H1 (cell line): Measurements from ENCODE around the gene SLC2A10. TPM values are rescaled to one million over a fixed set of nuclear protein-coding genes. Genes with fewer than 3 reads are reported as not detected.

ENCODE experiments used
- CTCF ChIA-PET: fragments of 300-600 bp; sonication (Branson Sonifier 250); formaldehyde crosslinking; loops from one replicate; lab custom pipeline; 2021; ENCODE audit not compliant: partially characterized antibody; lab: Charles Lee
- POLR2A ChIA-PET: fragments of 300-600 bp; sonication (Branson Sonifier 250); formaldehyde crosslinking; loops from one replicate; lab custom pipeline; 2021; ENCODE audit warnings: inconsistent platforms; ENCODE audit not compliant: partially characterized antibody; lab: Charles Lee
- DNase-seq, 2 experiments: peaks; one replicate each; pipeline versions ENCODE4 v3.0.0 to v3.0.0-alpha.2; 2010 to 2022; ENCODE audit warnings: low spot score in 2 of 2, low read depth in 1 of 2, mixed read lengths in 1 of 2
- FAIRE-seq: peaks from 2 replicates; lab custom pipeline; 2011; peaks lifted over from hg19 to GRCh38; lab: Jason Lieb, UNC
- H2AFZ ChIP-seq: 2 replicates; pipeline ENCODE4 v1.8.1; 2012; ENCODE audit warnings: low read length, inconsistent platforms
- H2AK5ac ChIP-seq: 2 replicates; pipeline ENCODE4 v1.6.1; 2013; ENCODE audit warnings: low read depth, low read length
- H2BK120ac ChIP-seq: replicated peaks from 2 replicates; pipeline ENCODE3; 2013; ENCODE audit warnings: low read depth, low read length, inconsistent platforms
- H2BK12ac ChIP-seq: 2 replicates; pipeline ENCODE4 v1.6.1; 2013; ENCODE audit warnings: low read depth, low read length
- H2BK15ac ChIP-seq: 2 replicates; pipeline ENCODE4 v1.6.1; 2013; ENCODE audit warnings: low read length
- H2BK20ac ChIP-seq: 2 replicates; pipeline ENCODE4 v1.6.1; 2013; ENCODE audit warnings: low read length
- H2BK5ac ChIP-seq: 2 replicates; pipeline ENCODE4 v1.6.1; 2013; ENCODE audit warnings: low read depth, low read length
- H3K14ac ChIP-seq: 2 replicates; pipeline ENCODE4 v1.6.1; 2013; ENCODE audit warnings: inconsistent platforms; ENCODE audit not compliant: insufficient read length
- H3K18ac ChIP-seq: 2 replicates; pipeline ENCODE4 v1.6.1; 2013; ENCODE audit warnings: low read length; ENCODE audit errors: extremely low read depth
- H3K23ac ChIP-seq: 2 replicates; pipeline ENCODE4 v1.6.1; 2013; ENCODE audit warnings: inconsistent platforms; ENCODE audit not compliant: insufficient read length
- H3K23me2 ChIP-seq: 2 replicates; pipeline ENCODE4 v1.6.1; 2013; ENCODE audit warnings: low read depth, low read length
- H3K27ac ChIP-seq: 2 replicates; pipeline ENCODE4 v1.6.1; 2011; ENCODE audit warnings: low read depth, low read length, inconsistent platforms
- H3K27me3 ChIP-seq, 4 experiments: replicated peaks in 1 of 4; 1 replicate in 1 of 4; 2 replicates in 3 of 4; pipeline versions ENCODE4 v1.6.1 to v1.8.1; 2011 to 2013; ENCODE audit warnings: low read length in 3 of 4, mild to moderate bottlenecking in 3 of 4, inconsistent platforms in 2 of 4, mixed read lengths in 2 of 4, moderate library complexity in 1 of 4; ENCODE audit not compliant: control insufficient read depth in 3 of 4, insufficient read depth in 3 of 4; ENCODE audit errors: extremely low read depth in 1 of 4
- H3K36me3 ChIP-seq, 4 experiments: 2 replicates each; pipeline versions ENCODE4 v1.6.1 to v1.8.1; 2011 to 2013; ENCODE audit warnings: mild to moderate bottlenecking in 4 of 4, low read length in 3 of 4, moderate library complexity in 2 of 4, control low read depth in 1 of 4, inconsistent platforms in 1 of 4; ENCODE audit not compliant: insufficient read depth in 4 of 4, control insufficient read depth in 2 of 4
- H3K4ac ChIP-seq: replicated peaks from 2 replicates; pipeline ENCODE3; 2013; ENCODE audit warnings: low read length, low read depth, mixed read lengths, inconsistent platforms; ENCODE audit not compliant: insufficient read length
- H3K4me1 ChIP-seq, 4 experiments: replicated peaks in 1 of 4; 1 replicate in 1 of 4; 2 replicates in 3 of 4; pipeline versions ENCODE4 v1.6.1 to v1.8.1; 2011 to 2013; ENCODE audit warnings: low read length in 3 of 4, inconsistent platforms in 2 of 4, mixed read lengths in 1 of 4; ENCODE audit not compliant: insufficient read depth in 4 of 4, control insufficient read depth in 3 of 4
- H3K4me2 ChIP-seq, 2 experiments: 2 replicates each; pipeline versions ENCODE4 v1.6.1 to v1.8.1; 2011 to 2013; ENCODE audit warnings: low read depth in 2 of 2, low read length in 2 of 2, control low read depth in 1 of 2, inconsistent platforms in 1 of 2, mild to moderate bottlenecking in 1 of 2; ENCODE audit not compliant: insufficient read depth in 1 of 2
- H3K4me3 ChIP-seq, 4 experiments: fragments of 200-600, 300-600 bp in 1 of 4; sonication (generic), shearing (Covaris generic), sonication (Bioruptor Twin) in 1 of 4; 2 replicates each; pipeline versions ENCODE4 v1.5.1 to v1.8.1; 2011 to 2016; ENCODE audit warnings: low read length in 4 of 4, low read depth in 3 of 4, control low read depth in 2 of 4, inconsistent platforms in 2 of 4, mild to moderate bottlenecking in 2 of 4, mixed read lengths in 1 of 4, moderate library complexity in 1 of 4; ENCODE audit not compliant: insufficient read depth in 2 of 4; ENCODE audit errors: extremely low read depth in 1 of 4
- H3K56ac ChIP-seq: replicated peaks from 2 replicates; pipeline ENCODE3; 2013; ENCODE audit warnings: low read depth, mild to moderate bottlenecking, mixed read lengths, low read length, inconsistent platforms; ENCODE audit not compliant: insufficient read length
- H3K79me1 ChIP-seq: 2 replicates; pipeline ENCODE4 v1.6.1; 2013; ENCODE audit warnings: low read depth, low read length, control low read depth
- H3K79me2 ChIP-seq, 2 experiments: 2 replicates each; pipeline versions ENCODE4 v1.6.1 to v1.8.1; 2012 to 2013; ENCODE audit warnings: low read length in 2 of 2, mild to moderate bottlenecking in 2 of 2, inconsistent platforms in 1 of 2; ENCODE audit not compliant: insufficient read depth in 2 of 2, control insufficient read depth in 1 of 2
- H3K9ac ChIP-seq, 4 experiments: replicated peaks in 1 of 4; 1 replicate in 1 of 4; 2 replicates in 3 of 4; pipeline versions ENCODE4 v1.6.1 to v1.8.1; 2011 to 2013; ENCODE audit warnings: low read depth in 3 of 4, low read length in 3 of 4, control low read depth in 2 of 4, mild to moderate bottlenecking in 2 of 4, moderate library complexity in 2 of 4, inconsistent platforms in 1 of 4; ENCODE audit errors: extremely low read depth in 1 of 4
- H3K9me3 ChIP-seq, 2 experiments: 2 replicates each; pipeline versions ENCODE4 v1.6.1 to v1.8.1; 2012 to 2013; ENCODE audit warnings: mild to moderate bottlenecking in 2 of 2, moderate library complexity in 2 of 2, control low read depth in 1 of 2, inconsistent platforms in 1 of 2, low read depth in 1 of 2, low read length in 1 of 2, mixed read lengths in 1 of 2; ENCODE audit not compliant: insufficient read depth in 2 of 2
- H4K20me1 ChIP-seq, 2 experiments: replicated peaks in 1 of 2; 2 replicates each; pipeline versions ENCODE3 to v1.8.1; 2011 to 2013; ENCODE audit warnings: inconsistent platforms in 2 of 2, low read length in 2 of 2, mild to moderate bottlenecking in 1 of 2; ENCODE audit not compliant: insufficient read depth in 2 of 2, control insufficient read depth in 1 of 2
- H4K5ac ChIP-seq: 2 replicates; pipeline ENCODE4 v1.6.1; 2013; ENCODE audit warnings: low read length, low read depth, mixed read lengths, inconsistent platforms; ENCODE audit not compliant: insufficient read length
- H4K8ac ChIP-seq: 2 replicates; pipeline ENCODE4 v1.8.0; 2013; ENCODE audit warnings: mild to moderate bottlenecking, moderate library complexity, low read length, inconsistent platforms; ENCODE audit not compliant: insufficient read depth; ENCODE audit errors: extremely low read depth
- H4K91ac ChIP-seq: replicated peaks from 2 replicates; pipeline ENCODE3; 2013; ENCODE audit warnings: low read length, mixed read lengths, inconsistent platforms; ENCODE audit not compliant: insufficient read length
- BCL11A ChIP-seq, 2 experiments: IDR thresholded peaks; one replicate each; pipeline ENCODE4 v1.6.1; 2011; ENCODE audit warnings: low read depth in 2 of 2, low read length in 2 of 2, mild to moderate bottlenecking in 2 of 2
- CHD1 ChIP-seq: IDR thresholded peaks from 2 replicates; pipeline ENCODE4 v1.6.1; 2012; ENCODE audit warnings: low read depth, low read length, improper control_type of control experiment
- CREB1 ChIP-seq: IDR thresholded peaks from 2 replicates; pipeline ENCODE4 v1.6.1; 2012; ENCODE audit warnings: inconsistent platforms
- EP300 ChIP-seq, 2 experiments: IDR thresholded peaks; 1 replicate in 1 of 2; 2 replicates in 1 of 2; pipeline ENCODE4 v1.6.1; 2011 to 2012; ENCODE audit warnings: low read depth in 2 of 2, low read length in 2 of 2, mild to moderate bottlenecking in 2 of 2, borderline replicate concordance in 1 of 2, inconsistent platforms in 1 of 2, moderate library complexity in 1 of 2
- HDAC2 ChIP-seq, 2 experiments: fragments of 300-600 bp in 1 of 2; sonication (generic) in 1 of 2; IDR thresholded peaks; 2 replicates each; pipeline ENCODE4 v1.6.1; 2011 to 2012; ENCODE audit warnings: low read depth in 2 of 2, low read length in 2 of 2, mild to moderate bottlenecking in 2 of 2, moderate library complexity in 2 of 2, borderline replicate concordance in 1 of 2, inconsistent platforms in 1 of 2
- HDAC6 ChIP-seq: IDR thresholded peaks from one replicate; pipeline ENCODE4 v1.7.1; 2012; ENCODE audit warnings: low read depth, mild to moderate bottlenecking, inconsistent platforms, low read length, moderate library complexity
- KDM4A ChIP-seq: IDR thresholded peaks from one replicate; pipeline ENCODE4 v1.7.1; 2012; ENCODE audit warnings: low read depth, mild to moderate bottlenecking, moderate library complexity, low read length, inconsistent platforms; ENCODE audit not compliant: severe bottlenecking
- PHF8 ChIP-seq: fragments of 200-600 bp; sonication (generic); conservative IDR thresholded peaks from 2 replicates; pipeline ENCODE4 v1.7.1; 2012; ENCODE audit warnings: low read depth, mild to moderate bottlenecking, inconsistent platforms, low read length, moderate library complexity
- POLR2A ChIP-seq, 2 experiments: IDR thresholded peaks; 1 replicate in 1 of 2; 2 replicates in 1 of 2; pipeline ENCODE4 v1.6.1; 2011; ENCODE audit warnings: low read depth in 2 of 2, low read length in 2 of 2, mild to moderate bottlenecking in 2 of 2; ENCODE audit errors: control extremely low read depth in 1 of 2
- RXRA ChIP-seq: IDR thresholded peaks from 2 replicates; pipeline ENCODE4 v1.6.1; 2011; ENCODE audit warnings: low read depth, mild to moderate bottlenecking, low read length, moderate library complexity; ENCODE audit not compliant: insufficient read depth
- SAP30 ChIP-seq: fragments of 300-600 bp; sonication (generic); IDR thresholded peaks from 2 replicates; pipeline ENCODE4 v1.7.1; 2012; ENCODE audit warnings: low read length, moderate library complexity, mild to moderate bottlenecking, inconsistent platforms; ENCODE audit not compliant: insufficient read depth, insufficient replicate concordance
- TAF1 ChIP-seq: IDR thresholded peaks from 2 replicates; pipeline ENCODE4 v1.6.1; 2011; ENCODE audit warnings: mild to moderate bottlenecking, low read depth, low read length
- ZNF274 ChIP-seq: IDR thresholded peaks from 2 replicates; pipeline ENCODE4 v1.7.0; 2012; ENCODE audit warnings: low read length, borderline replicate concordance; ENCODE audit errors: extremely low read depth
- WGBS, 2 experiments: shearing (Covaris generic) in 1 of 2; methylation state at CpG; one replicate each; pipeline versions ENCODE4 v1.1.6 to v1.1.7; 2013 to 2015; ENCODE audit warnings: low lambda C conversion rate in 2 of 2, mixed read lengths in 2 of 2, inconsistent platforms in 1 of 2, low coverage in 1 of 2, missing lambda C conversion rate in 1 of 2; ENCODE audit not compliant: insufficient replicate concordance in 2 of 2, insufficient coverage in 1 of 2, insufficient read length in 1 of 2; ENCODE audit errors: extremely low coverage in 1 of 2, missing lambda C conversion rate in 1 of 2; 5-methylcytosine and 5-hydroxymethylcytosine counted together
- polyA plus RNA-seq, 7 experiments: library from polyadenylated mRNA; depleted of rRNA in 3 of 7; stranded (reverse) in 5 of 7; unstranded in 2 of 7; fragments of >200 nt in 5 of 7; fragments of 200-250 nt in 2 of 7; gene quantifications; 1 replicate in 5 of 7; 2 replicates in 1 of 7; 4 replicates in 1 of 7; pipeline versions ENCODE4 v1.2.1 to v1.2.3, GENCODE V29; 2011 to 2013; ENCODE audit warnings: missing spikeins in 2 of 7, mixed read lengths in 2 of 7
- total RNA-seq: library from RNA; stranded (reverse); fragmentation: NEBNext Ultra II Directional; extraction: Animal tissue kit (Norgen Biotek cat#: 25700); gene quantifications from 2 replicates; pipeline ENCODE4 v1.2.1, GENCODE V29; 2021

Gene SLC2A10
- total and polyA plus RNA-seq, 2 of the 8 experiments (the other 6 are each of a cell fraction or from before 2014, with no cell fraction given), result 9.0 to 9.7 TPM

DNA sequence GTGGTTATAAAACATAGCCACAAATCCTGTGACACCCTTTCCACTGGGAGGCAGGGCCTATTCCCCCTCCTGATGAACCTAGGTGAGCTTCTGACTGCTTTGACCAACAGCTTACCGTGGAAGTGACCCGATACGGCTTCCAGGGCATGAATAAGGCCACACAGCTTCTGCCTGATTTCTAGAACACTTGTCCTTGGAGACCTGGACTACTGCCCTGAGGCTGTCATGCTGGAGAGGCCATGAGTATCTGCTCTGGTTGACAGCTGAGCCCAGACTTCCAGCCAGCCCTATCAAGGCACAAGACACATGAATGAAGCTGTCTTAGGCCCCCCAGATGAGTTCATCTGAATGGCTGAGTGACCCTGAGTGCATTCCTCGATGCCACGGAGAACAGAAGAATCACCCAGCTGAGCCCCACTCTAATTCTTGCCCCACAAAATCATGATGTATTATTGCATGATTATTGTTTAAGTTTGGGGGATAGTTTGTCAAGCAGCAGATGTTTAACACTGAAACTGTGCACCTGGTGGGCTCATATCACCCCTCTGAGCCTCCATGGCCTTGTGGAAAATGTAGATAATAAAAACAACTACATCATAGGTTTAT lies 36.8 kb upstream of the SLC2A10 start:
- Histone ChIP-seq H3K27ac (no peak overlapping the region), H3K4me3 (no peak overlapping the region), H2AFZ (no peak overlapping the region), H3K4ac (no peak overlapping the region), H3K23ac (no peak overlapping the region), H4K8ac (no peak overlapping the region), H3K27me3 (no peaks in the 10 kb centered on the region; a peak in 2 of 7 replicates), H2AK5ac (no peak overlapping the region), H3K56ac (no peak overlapping the region), H2BK120ac (no peak overlapping the region), H3K79me2 (peaks cover 0 to 4% of the 10 kb centered on the region in 2 experiments; a peak in 1 of 4 replicates), H2BK12ac (no peak overlapping the region), H2BK5ac (no peak overlapping the region), H2BK20ac (no peak overlapping the region), H4K20me1 (no peaks in the 10 kb centered on the region), H3K79me1 (no peaks in the 10 kb centered on the region; the same call in 1 of the 2 replicates), H3K4me1 (peaks cover 3 to 17% (median 8%) of the 10 kb centered on the region in 4 experiments; a peak in 6 of 7 replicates), H3K9ac (no peak overlapping the region), H3K14ac (no peak overlapping the region), H3K18ac (no peak overlapping the region), H3K36me3 (peaks cover 0 to 4% (median 0%) of the 10 kb centered on the region in 4 experiments; a peak in 1 of 8 replicates), H4K91ac (no peak overlapping the region), H3K4me2 (no peak overlapping the region), H3K9me3 (peaks cover 6 to 16% of the 10 kb centered on the region in 2 experiments; a peak in 3 of 4 replicates), H3K23me2 (no peaks in the 10 kb centered on the region), H4K5ac (no peak overlapping the region), H2BK15ac (no peak overlapping the region)
- 91% methylated on average over 5 of the region's 5 CpGs; no CpG with 5 or more reads in 1 of the 2 experiments for WGBS, 2 experiments
- POLR2A ChIA-PET, result interaction anchor here (1.3 kb wide), 1 partner anchor 11 kb away, joined by 3 read pairs; no protein-coding TSS in a partner anchor
- FAIRE-seq, result no peak
- DNase-seq, result no peak
- CTCF ChIA-PET, result interaction anchor here (0.7 to 2.1 kb wide), 6 partner anchors 8 to 136 kb away, joined by 3 to 19 read pairs (median 3); no protein-coding TSS in a partner anchor
- TF ChIP-seq SAP30 (no peak), CHD1 (no peak), POLR2A (IDR thresholded peaks at IDR 0.05; ENCODE audit: control extremely low read depth in 1 of 2, low read depth in 2 of 2, low read length in 2 of 2) (no peak), RXRA (no peak), EP300 (IDR thresholded peaks at IDR 0.05; ENCODE audit: borderline replicate concordance in 1 of 2, low read depth in 2 of 2, low read length in 2 of 2) (no peak), CREB1 (no peak), HDAC6 (no peak), TAF1 (no peak), PHF8 (no peak), BCL11A (IDR thresholded peaks at IDR 0.05; ENCODE audit: low read depth in 2 of 2, low read length in 2 of 2) (no peak), HDAC2 (IDR thresholded peaks at IDR 0.05; ENCODE audit: borderline replicate concordance in 1 of 2, low read depth in 2 of 2, low read length in 2 of 2) (no peak), ZNF274 (no peak), KDM4A (no peak)
